ENCODE data around the gene ESPN.

The ESPN gene

DNA sequence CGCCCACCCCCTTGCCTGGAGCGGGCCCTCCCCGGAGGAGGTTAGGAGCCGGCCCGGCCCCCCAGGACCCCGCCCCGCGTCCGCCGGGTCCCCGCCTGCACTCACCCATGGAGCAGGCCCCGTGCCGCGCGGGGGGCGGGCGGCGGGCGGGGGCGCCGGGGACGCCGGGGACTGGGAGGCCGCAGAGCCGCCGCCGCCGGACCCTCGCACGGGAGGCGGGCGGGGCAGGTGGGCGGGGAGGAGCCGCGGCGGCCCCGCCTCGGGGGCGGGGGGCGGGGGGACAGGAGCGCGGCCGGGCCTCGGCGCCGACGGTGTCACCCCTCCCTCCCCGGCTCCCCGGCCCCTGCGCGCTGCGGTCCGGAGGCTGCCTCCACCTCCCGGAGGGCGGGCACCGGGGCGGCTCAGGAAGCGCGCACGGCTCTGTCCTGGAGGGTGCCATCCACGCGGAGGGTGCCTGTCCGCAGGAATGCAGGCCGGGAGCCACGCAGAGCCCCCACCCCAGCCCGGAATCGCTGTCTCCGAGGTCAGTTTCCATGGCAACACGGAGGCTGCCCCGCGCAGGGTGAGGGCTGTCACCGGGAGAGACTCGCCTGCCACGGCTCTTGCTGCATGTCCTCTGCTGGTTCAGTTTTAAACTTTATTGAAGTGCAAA, 72.8 kb downstream of the ESPN start:
- DNase-seq (ENCODE audit: low read depth): no peak

DNA sequence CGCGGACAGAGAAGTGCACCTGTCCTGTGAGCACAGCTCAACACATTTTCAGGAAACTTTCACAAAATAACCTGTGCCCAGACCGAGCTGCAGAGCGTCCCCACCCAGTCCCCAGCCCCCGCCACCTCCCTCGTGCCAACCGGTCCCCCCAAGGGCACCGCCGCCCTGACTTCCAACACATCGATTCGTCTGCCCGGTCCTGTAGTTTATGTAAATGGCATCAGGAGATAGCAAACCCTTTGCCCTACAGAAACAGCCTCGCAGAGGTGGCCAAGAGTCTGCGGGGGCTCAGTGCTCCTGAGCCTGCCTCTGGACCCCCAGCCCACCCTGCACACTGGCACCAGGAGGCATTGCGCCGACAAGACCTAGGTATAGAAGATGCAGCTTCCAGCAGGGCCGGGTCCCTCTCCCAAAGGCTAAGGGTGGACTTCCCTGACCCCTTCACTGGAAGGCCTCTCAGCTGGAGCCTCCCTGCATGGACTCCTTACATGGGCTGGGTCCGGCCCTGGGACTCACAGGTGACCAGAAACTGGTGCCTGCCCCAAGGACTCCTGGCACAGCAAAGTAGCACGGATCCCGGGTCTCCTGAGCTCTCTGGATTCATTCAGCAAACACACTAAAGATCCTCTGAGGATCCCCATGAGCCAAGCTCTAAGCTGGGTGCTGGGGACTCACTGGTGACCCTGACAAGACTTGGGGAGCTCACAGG, 73.4 kb downstream of the ESPN start:
- no peak for DNase-seq (ENCODE audit: low read depth)

- DNase-seq (ENCODE audit: low read depth): no peak
Measured at GRCh38 chr1:6498576-6499111, 74.1 kb downstream of the ESPN start.

- no peak for DNase-seq (ENCODE audit: low read depth)
Measured at GRCh38 chr1:6499296-6499695, 74.7 kb downstream of the ESPN start.

GRCh38 chr1:6500544-6501278, 76.1 kb downstream of the ESPN start:
- DNase-seq (ENCODE audit: low read depth): no peak

GRCh38 chr1:6501279-6501813, 76.8 kb downstream of the ESPN start:
- DNase-seq (ENCODE audit: low read depth): no peak

DNA sequence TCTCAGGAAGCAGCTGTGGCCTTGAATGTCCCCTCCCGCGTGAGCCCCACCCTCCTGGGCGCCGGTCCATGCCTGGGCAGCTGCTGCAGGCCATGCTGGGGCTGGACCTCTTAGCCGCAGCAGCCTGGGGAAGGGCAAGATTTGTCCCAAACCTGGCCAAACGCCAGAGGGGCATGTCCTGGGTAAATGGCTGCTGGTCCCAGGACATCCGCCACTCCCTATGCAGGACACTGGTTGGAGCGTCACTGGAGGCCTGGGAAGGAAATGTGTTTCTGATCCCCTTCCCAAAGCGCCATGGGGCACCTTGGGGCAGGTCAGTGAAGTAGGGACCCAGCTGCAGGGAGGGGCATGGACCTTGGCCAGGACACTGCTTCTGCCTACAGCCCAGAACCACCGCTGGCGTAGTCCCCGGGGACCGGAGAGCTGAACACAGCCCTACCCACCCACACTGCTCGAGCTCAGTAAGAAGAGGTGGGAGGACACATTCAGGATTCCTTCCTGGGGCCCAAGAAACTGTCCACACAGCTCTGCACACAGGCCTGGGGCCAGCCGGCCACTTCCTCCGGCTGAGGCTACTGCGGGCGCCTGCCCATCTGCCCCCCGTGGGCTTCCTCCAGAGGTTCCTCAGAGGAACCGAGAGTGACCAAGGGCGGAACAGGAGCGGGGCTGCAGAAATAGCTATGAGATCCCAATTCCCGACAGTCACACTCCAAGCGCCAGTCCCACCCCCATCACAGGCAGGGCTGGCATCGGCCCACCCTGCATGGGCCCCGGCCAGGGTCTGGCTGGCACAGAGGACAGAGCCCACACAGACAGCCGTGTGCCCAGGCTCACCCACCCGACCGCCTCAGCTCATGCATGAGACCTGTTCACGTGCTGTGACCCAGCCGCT, 77.7 kb downstream of the ESPN start:
- DNase-seq (ENCODE audit: low read depth): no peak

DNA sequence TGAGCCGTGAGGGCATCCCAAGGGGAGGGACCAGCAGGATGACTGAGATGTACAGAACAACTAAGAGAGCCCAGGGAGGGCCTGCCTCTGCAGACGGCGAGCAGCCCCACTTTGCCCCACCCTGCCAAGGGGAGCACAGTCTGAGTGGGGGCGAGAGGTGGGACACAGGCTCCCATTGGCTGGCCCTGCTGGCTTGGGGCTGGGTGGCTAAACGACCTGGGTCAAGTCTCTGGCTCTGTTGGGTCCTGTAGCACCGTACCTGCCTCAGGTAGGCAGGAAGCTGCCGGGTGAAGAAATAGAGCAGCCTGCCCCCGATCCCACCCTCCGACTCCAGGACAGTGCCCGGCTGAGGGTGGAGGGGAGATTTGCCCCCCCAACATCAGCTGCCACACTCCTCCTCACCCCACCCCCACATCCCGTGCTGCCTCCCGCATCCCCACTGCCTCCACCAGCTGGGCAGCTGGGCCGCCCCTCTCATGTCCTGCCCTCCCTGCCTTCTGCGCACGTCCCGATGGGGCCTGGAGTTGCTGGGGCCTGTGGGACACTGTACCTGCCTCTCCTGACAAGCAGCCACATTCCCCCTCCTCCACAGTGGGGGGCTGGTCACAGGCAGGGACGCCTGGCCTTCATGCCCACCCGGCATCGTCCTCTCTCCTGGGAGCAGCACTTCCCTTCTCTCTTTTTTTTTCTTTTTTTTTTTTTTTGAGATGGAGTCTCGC, 79.5 kb downstream of the ESPN start:
- no peak for DNase-seq (ENCODE audit: low read depth)

GRCh38 chr1:6504887-6505286, 80.3 kb downstream of the ESPN start:
- DNase-seq (ENCODE audit: low read depth): no peak

DNA sequence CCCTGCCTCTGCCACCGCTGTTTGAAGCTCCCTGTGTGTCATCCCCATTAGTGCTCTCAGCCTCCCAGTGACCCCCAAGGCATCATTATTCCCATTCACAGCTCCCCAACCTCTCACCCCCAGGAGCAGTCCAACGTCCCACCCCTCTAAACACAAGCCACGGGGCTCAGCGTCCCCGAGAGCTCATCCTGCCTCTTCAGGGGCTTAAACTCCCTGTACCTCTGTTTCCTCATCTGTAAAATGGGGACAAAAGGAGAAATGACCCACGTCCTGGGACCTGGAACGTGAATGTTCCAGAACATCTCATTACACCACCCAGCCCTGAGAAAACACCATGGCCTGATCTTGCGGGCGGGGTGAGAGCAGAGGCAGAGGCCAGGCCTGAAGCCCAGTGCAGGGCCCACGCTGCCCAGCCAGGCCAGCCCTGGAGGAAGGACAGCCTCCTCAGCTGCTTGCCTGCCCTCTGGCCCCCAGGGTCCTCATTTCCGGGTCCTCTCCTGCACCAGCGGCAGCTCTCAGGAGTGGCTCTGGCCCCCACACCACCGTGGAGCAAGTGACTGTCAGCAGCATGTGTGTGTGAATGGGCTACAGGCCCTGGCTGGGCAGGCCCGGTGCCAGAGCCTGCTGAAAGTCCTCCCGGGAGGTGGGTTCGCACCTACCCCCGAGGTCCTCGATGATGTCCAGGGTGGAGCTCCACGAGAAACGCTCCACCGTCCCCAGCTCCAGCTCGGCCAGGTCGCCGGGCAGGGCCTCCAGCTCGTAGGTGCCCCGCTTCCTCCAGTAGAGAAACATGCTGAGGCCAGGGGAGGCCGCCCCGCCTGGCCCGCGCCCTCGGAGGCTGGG, 81.0 kb downstream of the ESPN start:
- no peak for DNase-seq (ENCODE audit: low read depth)

DNA sequence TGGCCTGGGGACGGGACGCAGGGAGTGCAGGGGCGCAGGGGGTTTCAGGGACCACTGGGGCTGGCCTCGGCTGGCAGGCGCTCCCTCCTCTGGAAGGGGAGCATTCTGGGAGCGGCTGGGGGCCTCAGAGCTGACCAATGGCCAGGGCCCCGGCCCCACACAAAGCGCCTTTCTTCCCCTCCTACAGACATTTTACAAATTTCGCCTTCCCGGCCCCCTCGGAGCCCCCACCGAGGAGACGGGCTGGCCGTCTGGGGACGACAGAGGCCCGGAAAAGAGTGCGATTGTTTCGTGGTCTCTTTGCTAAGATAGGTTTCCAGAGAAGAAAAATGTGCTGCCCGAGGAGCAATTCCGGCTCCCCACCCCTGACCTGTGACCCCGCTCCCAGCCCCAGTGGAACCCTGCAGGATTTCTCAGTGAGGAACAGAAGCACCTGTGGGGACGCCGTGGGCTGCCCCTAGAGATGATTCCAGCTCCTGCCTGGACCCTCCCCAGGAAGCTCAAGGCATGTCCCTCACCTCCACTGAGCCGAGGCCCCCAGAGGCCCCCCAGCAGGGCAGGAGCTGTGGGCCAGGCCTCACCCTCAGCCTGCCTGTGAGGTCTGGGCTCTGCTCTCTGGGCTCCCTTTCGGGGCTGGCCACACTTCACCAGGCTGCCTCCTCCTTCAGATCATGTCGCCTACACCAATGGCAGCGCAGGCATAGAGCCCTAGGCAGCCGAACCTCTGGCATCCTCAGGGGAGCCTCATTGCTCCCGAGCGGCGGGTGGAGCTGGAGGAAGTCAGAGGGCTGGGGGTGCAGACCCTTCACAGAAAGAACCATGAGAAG, 81.8 kb downstream of the ESPN start:
- DNase-seq (ENCODE audit: low read depth): no peak

GRCh38 chr1:6507037-6507428, 82.5 kb downstream of the ESPN start:
- no peak for DNase-seq (ENCODE audit: low read depth)

- DNase-seq (ENCODE audit: low read depth): no peak
Measured at GRCh38 chr1:6507461-6507911, 82.9 kb downstream of the ESPN start.

- no peak for DNase-seq (ENCODE audit: low read depth)
Measured at GRCh38 chr1:6508154-6508815, 83.7 kb downstream of the ESPN start.

DNA sequence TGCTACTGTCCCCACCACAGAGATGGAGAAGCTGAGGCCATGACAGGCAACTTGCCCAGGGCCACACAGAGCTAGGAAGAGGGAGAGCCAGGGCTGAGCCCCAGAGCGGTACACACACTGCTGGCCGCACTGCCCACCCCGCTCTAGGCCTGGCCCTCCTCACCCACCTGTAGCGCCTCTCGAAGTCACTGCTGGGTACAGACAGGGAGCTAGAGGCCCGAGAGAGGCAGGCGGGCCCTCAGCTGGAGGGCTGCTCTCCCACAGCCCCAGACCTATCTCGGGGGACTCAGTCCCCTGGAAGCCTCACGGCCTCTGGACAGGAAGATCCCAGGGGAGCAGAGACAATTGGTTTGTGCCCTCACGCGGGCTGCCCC, 84.2 kb downstream of the ESPN start:
- no peak for DNase-seq (ENCODE audit: low read depth)

GRCh38 chr1:6509220-6509918, 84.8 kb downstream of the ESPN start:
- DNase-seq (ENCODE audit: low read depth): no peak

DNA sequence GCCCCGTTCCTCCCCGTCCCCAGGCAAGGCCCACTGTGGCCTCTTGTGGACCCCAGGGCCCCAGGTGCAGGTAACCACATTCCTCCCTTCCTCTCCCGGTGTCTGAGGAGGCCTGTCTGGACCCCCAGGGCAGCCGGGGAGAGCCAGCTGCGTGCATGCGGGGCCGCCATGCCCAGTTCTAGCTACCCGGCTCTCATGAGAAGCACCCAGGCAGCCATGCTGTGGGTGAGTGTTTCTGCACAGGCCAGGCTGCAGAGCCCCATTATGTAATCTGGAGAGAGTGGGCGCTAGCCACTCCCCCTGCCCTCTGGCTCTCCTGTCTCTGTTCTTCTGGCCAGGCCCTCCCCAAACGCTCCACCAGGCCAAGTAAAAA, 85.3 kb downstream of the ESPN start:
- no peak for DNase-seq (ENCODE audit: low read depth)

DNA sequence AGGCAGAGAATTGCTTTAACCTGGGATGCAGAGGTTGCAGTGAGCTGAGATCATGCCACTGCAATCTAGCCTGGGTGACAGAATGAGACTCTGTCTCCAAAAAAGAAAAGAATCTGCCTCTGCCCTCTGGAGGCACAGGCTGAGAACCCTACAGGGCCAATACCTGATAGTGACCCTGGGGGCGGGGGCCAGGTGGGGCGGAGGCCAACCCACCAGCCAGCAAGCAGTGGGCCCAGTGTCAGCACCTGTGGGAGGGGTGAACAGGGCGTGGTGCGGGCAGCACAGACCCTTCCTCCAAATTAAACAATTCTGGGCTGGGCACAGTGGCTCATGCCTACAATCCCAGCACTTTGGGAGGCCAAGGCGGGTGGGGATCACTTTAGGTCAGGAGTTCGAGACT, 85.9 kb downstream of the ESPN start:
- DNase-seq (ENCODE audit: low read depth): no peak
